NCI-H524 treated with DMSO at 0.1 percent for 48 hours (cell line): ENCODE data around the gene TYSND1.
"Not testable (repeated sequence)": the region's sequence is repeated elsewhere in the genome, so short reads cannot be mapped to it uniquely, and the experiment has no call there.

ENCODE experiments used
- DNase-seq: peaks from one replicate; lab custom pipeline; 2025; lab: John Stamatoyannopoulos, UW

The TYSND1 gene

GRCh38 chr10:70164163-70164562 lies 17.7 kb upstream of the TYSND1 start:
- no peak for DNase-seq

- no peak for DNase-seq
Measured at GRCh38 chr10:70163448-70163847, 16.9 kb upstream of the TYSND1 start.

- no peak for DNase-seq
Measured at GRCh38 chr10:70162892-70163201, 16.3 kb upstream of the TYSND1 start.

- DNase-seq, result no peak
Measured at GRCh38 chr10:70162151-70162891, 15.8 kb upstream of the TYSND1 start.

- no peak for DNase-seq
Measured at GRCh38 chr10:70160798-70161197, 14.3 kb upstream of the TYSND1 start.

GRCh38 chr10:70159366-70159765 lies 12.9 kb upstream of the TYSND1 start:
- DNase-seq, result not testable (repeated sequence)

GRCh38 chr10:70158113-70158512 lies 11.6 kb upstream of the TYSND1 start:
- no peak for DNase-seq

GRCh38 chr10:70155255-70155838 lies 8.8 kb upstream of the TYSND1 start:
- DNase-seq, result no peak

GRCh38 chr10:70148516-70148915 lies 2.0 kb upstream of the TYSND1 start:
- no peak for DNase-seq

- DNase-seq, result no peak
Measured at GRCh38 chr10:70147259-70147625, 742 bp upstream of the TYSND1 start.

GRCh38 chr10:70145666-70146488 lies 623 bp downstream of the TYSND1 start:
- no peak for DNase-seq

GRCh38 chr10:70145166-70145665 lies 1.3 kb downstream of the TYSND1 start:
- DNase-seq, result no peak

GRCh38 chr10:70144372-70145110 lies 2.0 kb downstream of the TYSND1 start:
- DNase-seq, result no peak

GRCh38 chr10:70142555-70142954 lies 3.9 kb downstream of the TYSND1 start:
- DNase-seq, result no peak

- no peak for DNase-seq
Measured at GRCh38 chr10:70140297-70140696, 6.2 kb downstream of the TYSND1 start.

- no peak for DNase-seq
Measured at GRCh38 chr10:70139997-70140250, 6.6 kb downstream of the TYSND1 start.

GRCh38 chr10:70139151-70139996 lies 7.1 kb downstream of the TYSND1 start:
- no peak for DNase-seq

GRCh38 chr10:70137927-70138883 lies 8.3 kb downstream of the TYSND1 start:
- no peak for DNase-seq

- DNase-seq, result no peak
Measured at GRCh38 chr10:70137135-70137534, 9.4 kb downstream of the TYSND1 start.

- no peak for DNase-seq
Measured at GRCh38 chr10:70135684-70136083, 10.8 kb downstream of the TYSND1 start.

GRCh38 chr10:70135046-70135445 lies 11.5 kb downstream of the TYSND1 start:
- DNase-seq, result no peak
